Osteoblast (primary cell): ENCODE data around the gene NFKBIZ. TPM values are rescaled to one million over a fixed set of nuclear protein-coding genes. Genes with fewer than 3 reads are reported as not detected.
A peak's percentile ranks its signal among the peaks of the same experiment; 100 is the strongest.

Experiments used
- DNase-seq: peaks from one replicate; pipeline ENCODE4 v3.0.0; 2011; ENCODE audit warnings: low spot score, mixed read lengths; ENCODE audit not compliant: insufficient read length; ENCODE audit errors: missing footprints
- H2AFZ ChIP-seq: 2 replicates; pipeline ENCODE4 v1.6.0; 2011; ENCODE audit warnings: mild to moderate bottlenecking, low read length
- H3K27ac ChIP-seq: 2 replicates; pipeline ENCODE4 v1.5.1; 2011; ENCODE audit warnings: mild to moderate bottlenecking, low read depth, low read length, moderate library complexity
- H3K27me3 ChIP-seq: 2 replicates; pipeline ENCODE4 v1.6.0; 2012; ENCODE audit warnings: mild to moderate bottlenecking, control low read depth, inconsistent platforms, low read length, moderate library complexity; ENCODE audit not compliant: insufficient read depth
- H3K36me3 ChIP-seq: 2 replicates; pipeline ENCODE4 v1.5.1; 2011; ENCODE audit warnings: mild to moderate bottlenecking, low read length, control low read depth, moderate library complexity; ENCODE audit not compliant: insufficient read depth
- H3K4me1 ChIP-seq: 2 replicates; pipeline ENCODE4 v1.5.1; 2011; ENCODE audit warnings: mild to moderate bottlenecking, low read length, control low read depth, moderate library complexity; ENCODE audit not compliant: insufficient read depth
- H3K4me2 ChIP-seq: 2 replicates; pipeline ENCODE4 v1.6.0; 2011; ENCODE audit warnings: mild to moderate bottlenecking, low read length; ENCODE audit not compliant: insufficient read depth
- H3K4me3 ChIP-seq: fragments of 200-600 bp; sonication (generic); 3 replicates; pipeline ENCODE4 v1.5.1; 2012; ENCODE audit warnings: mild to moderate bottlenecking, low read length, inconsistent platforms; ENCODE audit not compliant: insufficient read depth
- H3K79me2 ChIP-seq: 2 replicates; pipeline ENCODE4 v1.6.0; 2012; ENCODE audit warnings: mild to moderate bottlenecking, low read length, control low read depth, inconsistent platforms; ENCODE audit not compliant: insufficient read depth
- H3K9me3 ChIP-seq: 2 replicates; pipeline ENCODE4 v1.5.1; 2011; ENCODE audit warnings: low read depth, low read length, control low read depth
- H4K20me1 ChIP-seq: 2 replicates; pipeline ENCODE4 v1.6.0; 2012; ENCODE audit warnings: mild to moderate bottlenecking, low read length, control low read depth; ENCODE audit not compliant: insufficient read depth
- CTCF ChIP-seq: IDR thresholded peaks from 2 replicates; pipeline ENCODE4 v1.5.1; 2011; ENCODE audit warnings: mild to moderate bottlenecking, low read depth, low read length, moderate library complexity; ENCODE audit errors: extremely low read depth
- total RNA-seq: library from RNA; depleted of rRNA; stranded (reverse); fragments of >200 nt; gene quantifications from 2 replicates; pipeline ENCODE4 v1.2.3, GENCODE V29; 2012

NFKBIZ gene
- total RNA-seq, 1 donor, result 55.0 TPM

DNA sequence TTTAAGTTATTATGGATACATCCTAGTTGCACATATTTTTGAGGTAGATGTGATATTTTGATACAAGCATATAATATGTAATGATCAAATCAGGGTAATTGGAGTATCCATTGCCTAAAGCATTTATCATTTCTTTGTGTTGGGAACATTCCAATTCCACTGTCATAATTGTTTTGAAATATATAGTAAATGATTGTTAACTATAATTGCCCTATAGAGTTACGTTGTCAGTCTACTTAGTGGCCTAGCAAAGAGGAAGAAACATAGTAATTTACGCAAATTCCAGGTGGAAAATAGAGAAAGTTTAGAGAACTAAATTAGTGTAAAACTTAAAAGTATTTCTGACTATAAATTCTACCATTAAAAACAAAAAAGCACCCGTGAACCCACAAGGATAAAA, 45.4 kb upstream of the NFKBIZ start:
- no peak overlapping the region for H2AFZ ChIP-seq
- H3K27ac ChIP-seq, result no peak overlapping the region
- DNase-seq, result no peak
- H3K4me2 ChIP-seq, result no peak overlapping the region
- H3K36me3 ChIP-seq, result peaks cover 15% of the 10 kb centered on the region
- no peaks in the 10 kb centered on the region for H3K4me1 ChIP-seq
- no peaks in the 10 kb centered on the region for H3K9me3 ChIP-seq
- TF ChIP-seq CTCF, result no peak
- H3K4me3 ChIP-seq, result no peak overlapping the region
- no peaks in the 10 kb centered on the region for H3K27me3 ChIP-seq
- H3K79me2 ChIP-seq, result no peaks in the 10 kb centered on the region
- peaks cover 3% of the 10 kb centered on the region for H4K20me1 ChIP-seq

GRCh38 chr3:101806491-101806890, 42.8 kb upstream of the NFKBIZ start:
- Histone ChIP-seq H3K4me3 (no peak overlapping the region), H3K4me1 (no peaks in the 10 kb centered on the region), H3K79me2 (no peaks in the 10 kb centered on the region), H3K27me3 (no peaks in the 10 kb centered on the region), H3K9me3 (no peaks in the 10 kb centered on the region), H2AFZ (no peak overlapping the region), H3K27ac (no peak overlapping the region), H3K36me3 (peaks cover 9% of the 10 kb centered on the region), H3K4me2 (no peak overlapping the region), H4K20me1 (peaks cover 3% of the 10 kb centered on the region)
- no peak for DNase-seq
- TF ChIP-seq CTCF, result no peak

GRCh38 chr3:101807888-101808287, 41.4 kb upstream of the NFKBIZ start:
- Histone ChIP-seq H3K27ac (no peak overlapping the region), H2AFZ (no peak overlapping the region), H3K36me3 (peaks cover 5% of the 10 kb centered on the region), H3K9me3 (no peaks in the 10 kb centered on the region), H3K4me3 (no peak overlapping the region), H3K79me2 (no peaks in the 10 kb centered on the region), H3K4me1 (no peaks in the 10 kb centered on the region), H3K4me2 (no peak overlapping the region), H4K20me1 (peaks cover 3% of the 10 kb centered on the region), H3K27me3 (no peaks in the 10 kb centered on the region)
- no peak for DNase-seq
- TF ChIP-seq CTCF, result no peak

DNA sequence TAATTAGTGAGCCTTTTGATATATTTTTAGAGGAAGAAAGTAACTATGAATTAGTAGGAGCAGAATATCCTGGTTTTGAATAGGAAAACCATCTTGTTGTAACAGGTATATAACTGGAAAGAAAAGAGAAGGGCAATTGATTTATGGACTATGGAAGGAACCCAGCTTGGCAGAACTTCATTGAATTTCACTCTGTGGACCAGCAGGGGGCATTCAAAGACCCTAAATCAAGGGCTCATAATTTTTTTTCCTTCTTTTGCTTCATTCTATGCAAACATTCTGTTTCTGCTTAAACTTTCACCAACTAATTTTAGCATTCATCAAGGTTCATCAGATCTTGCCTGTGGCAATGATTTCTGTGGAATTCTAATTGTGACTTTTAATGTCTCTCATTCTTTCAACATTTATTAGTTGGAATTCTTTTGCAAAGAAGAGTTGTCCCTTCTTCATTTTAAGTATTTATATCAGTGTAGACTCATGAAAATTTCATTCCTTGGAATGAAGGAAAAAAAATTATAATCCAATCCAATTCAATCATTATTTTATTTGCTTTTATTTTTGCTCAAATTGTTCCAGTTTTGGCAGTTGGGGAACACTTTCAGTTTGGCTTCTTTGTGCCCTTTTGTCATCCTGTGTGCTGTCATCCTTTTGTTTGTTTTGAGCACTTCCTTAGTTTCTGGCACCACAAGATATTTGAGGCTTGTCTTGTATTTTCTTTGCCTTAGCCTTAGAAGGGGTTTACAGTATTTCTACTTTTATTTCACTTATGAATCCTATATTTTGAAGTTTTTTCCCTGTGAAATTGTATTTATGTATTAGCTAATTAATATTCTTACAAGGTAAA, 39.9 kb upstream of the NFKBIZ start:
- peak; percentile 70 for TF ChIP-seq CTCF
- peak; percentile 22 for DNase-seq
- no peaks in the 10 kb centered on the region for H3K9me3 ChIP-seq
- no peaks in the 10 kb centered on the region for H3K4me1 ChIP-seq
- H3K4me2 ChIP-seq, result peak overlapping the region; percentile 3
- no peak overlapping the region for H3K4me3 ChIP-seq
- H3K27ac ChIP-seq, result no peak overlapping the region
- H3K27me3 ChIP-seq, result no peaks in the 10 kb centered on the region
- H3K36me3 ChIP-seq, result no peaks in the 10 kb centered on the region
- H4K20me1 ChIP-seq, result no peaks in the 10 kb centered on the region
- no peak overlapping the region for H2AFZ ChIP-seq
- H3K79me2 ChIP-seq, result no peaks in the 10 kb centered on the region
